Transverse colon (tissue), 4 donors: Measurements from ENCODE around the gene SLIT3.

Experiments
- EP300 ChIP-seq: sonication (generic); formaldehyde crosslinking; IDR thresholded peaks from one replicate; pipeline ENCODE4 v1.6.1; 2017; ENCODE audit warnings: antibody characterized with exemption, low read depth
- POLR2AphosphoS5 ChIP-seq, 3 donors: sonication (generic); formaldehyde crosslinking; IDR thresholded peaks; one replicate each; pipeline ENCODE4 v1.6.1; 2016; ENCODE audit warnings: antibody characterized with exemption in 3 of 3
- TF ChIP-seq, protein P1 (sequence below), 5 experiments: fragments of 200-600 bp in 3 of 5; fragments of 450-650 bp in 2 of 5; sonication (generic) in 3 of 5; IDR thresholded peaks; 1 replicate in 2 of 5; 2 replicates in 3 of 5; pipeline ENCODE4 v1.5.1; 2016 to 2017; ENCODE audit warnings: antibody characterized with exemption in 5 of 5, inconsistent platforms in 3 of 5, mild to moderate bottlenecking in 2 of 5, moderate library complexity in 1 of 5

DNA sequence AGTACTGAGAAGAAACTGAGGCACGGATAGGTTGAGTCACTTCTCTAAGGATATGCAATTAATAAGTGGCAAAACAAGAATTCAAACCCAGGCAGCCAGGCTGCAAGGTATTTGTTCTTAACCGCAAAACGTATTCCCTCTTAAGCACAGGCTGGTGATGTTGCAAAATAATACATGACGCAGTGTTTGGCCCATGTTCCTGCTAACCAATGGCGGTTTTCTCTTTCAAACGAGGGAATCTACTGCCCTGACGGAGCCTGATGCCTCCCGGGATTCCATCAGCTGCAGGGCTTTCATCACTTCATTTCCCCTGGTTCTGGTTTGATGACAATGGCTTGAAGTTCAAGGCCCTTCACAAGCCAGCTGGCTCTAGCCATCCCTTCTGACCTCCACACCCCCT is 154.8 kb downstream of the SLIT3 start:
- TF ChIP-seq, protein P1, sequence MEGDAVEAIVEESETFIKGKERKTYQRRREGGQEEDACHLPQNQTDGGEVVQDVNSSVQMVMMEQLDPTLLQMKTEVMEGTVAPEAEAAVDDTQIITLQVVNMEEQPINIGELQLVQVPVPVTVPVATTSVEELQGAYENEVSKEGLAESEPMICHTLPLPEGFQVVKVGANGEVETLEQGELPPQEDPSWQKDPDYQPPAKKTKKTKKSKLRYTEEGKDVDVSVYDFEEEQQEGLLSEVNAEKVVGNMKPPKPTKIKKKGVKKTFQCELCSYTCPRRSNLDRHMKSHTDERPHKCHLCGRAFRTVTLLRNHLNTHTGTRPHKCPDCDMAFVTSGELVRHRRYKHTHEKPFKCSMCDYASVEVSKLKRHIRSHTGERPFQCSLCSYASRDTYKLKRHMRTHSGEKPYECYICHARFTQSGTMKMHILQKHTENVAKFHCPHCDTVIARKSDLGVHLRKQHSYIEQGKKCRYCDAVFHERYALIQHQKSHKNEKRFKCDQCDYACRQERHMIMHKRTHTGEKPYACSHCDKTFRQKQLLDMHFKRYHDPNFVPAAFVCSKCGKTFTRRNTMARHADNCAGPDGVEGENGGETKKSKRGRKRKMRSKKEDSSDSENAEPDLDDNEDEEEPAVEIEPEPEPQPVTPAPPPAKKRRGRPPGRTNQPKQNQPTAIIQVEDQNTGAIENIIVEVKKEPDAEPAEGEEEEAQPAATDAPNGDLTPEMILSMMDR (IDR thresholded peaks at IDR 0.05) = no peak
- TF ChIP-seq POLR2AphosphoS5 (IDR thresholded peaks at IDR 0.05) (no peak), EP300 (no peak)
